Memory B cell (primary cell): ENCODE results near the gene RAPH1.

Experiments used
- ATAC-seq: fragments of 150-1000 bp; cut with Tn5 transposase; 2 replicates; pipeline ENCODE4 v1.10.0; 2021; ENCODE audit warnings: low read depth, mild to moderate bottlenecking, moderate library complexity
- DNase-seq, 2 donors: peaks; one replicate each; pipeline ENCODE4 v3.0.0; 2022; ENCODE audit warnings: low spot score in 2 of 2
- H3K27ac Mint-ChIP-seq: one replicate; pipeline ENCODE4 v1.8.0; 2022; ENCODE audit warnings: mild to moderate bottlenecking, moderate library complexity, mixed read lengths
- H3K27me3 Mint-ChIP-seq: one replicate; pipeline ENCODE4 v1.8.0; 2022; ENCODE audit warnings: mixed read lengths
- H3K36me3 Mint-ChIP-seq: one replicate; pipeline ENCODE4 v1.8.0; 2022; ENCODE audit warnings: mild to moderate bottlenecking, mixed read lengths
- H3K4me1 Mint-ChIP-seq: one replicate; pipeline ENCODE4 v1.8.0; 2022; ENCODE audit warnings: mixed read lengths
- H3K4me3 Mint-ChIP-seq: one replicate; pipeline ENCODE4 v1.8.0; 2022; ENCODE audit warnings: mild to moderate bottlenecking, moderate library complexity, mixed read lengths
- H3K9me3 Mint-ChIP-seq: one replicate; pipeline ENCODE4 v1.8.0; 2022; ENCODE audit warnings: mixed read lengths

The RAPH1 gene

DNA sequence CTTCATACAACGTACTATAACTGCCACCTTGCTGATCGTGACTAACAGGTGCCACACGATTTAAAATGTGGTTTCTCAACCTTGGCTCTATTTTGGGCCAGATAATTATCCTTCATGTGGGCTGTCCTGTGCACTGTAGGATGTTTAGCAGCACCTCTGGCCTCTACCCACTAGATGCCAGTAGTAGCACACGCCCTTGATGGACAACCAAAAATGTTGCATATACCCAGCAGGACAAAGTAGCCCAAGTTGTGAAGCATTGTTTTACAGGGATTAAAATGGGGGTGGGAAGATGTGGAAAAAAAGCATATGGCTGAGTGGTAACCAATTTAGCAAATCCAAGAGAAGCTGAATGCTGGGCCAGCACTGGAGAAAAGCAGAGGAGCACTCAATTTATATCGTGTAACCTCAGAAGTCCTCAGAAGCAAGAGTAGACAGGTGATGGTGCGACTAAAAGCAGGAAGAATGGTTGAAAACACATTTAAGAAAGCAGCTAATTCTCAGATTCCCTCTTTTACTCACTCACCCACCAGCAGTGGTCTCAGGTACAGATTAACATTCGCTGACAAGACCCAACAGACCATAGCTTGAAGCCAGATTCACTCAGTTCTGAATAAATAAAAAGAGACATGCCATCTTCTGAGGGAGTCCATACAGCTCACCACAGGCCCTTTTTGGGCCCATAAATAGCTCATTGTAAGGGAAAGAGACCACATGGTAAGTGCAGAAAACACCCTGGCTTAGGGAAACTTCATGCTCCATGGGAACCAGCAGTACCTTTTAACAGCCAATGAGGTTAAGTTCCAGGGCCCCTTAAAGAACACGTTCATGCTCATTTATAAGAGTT lies 50.6 kb downstream of the RAPH1 start:
- H3K36me3 Mint-ChIP-seq = no peaks in the 10 kb centered on the region
- DNase-seq (no peak), ATAC-seq (no peak)
- no peaks in the 10 kb centered on the region for H3K4me1 Mint-ChIP-seq
- H3K9me3 Mint-ChIP-seq = no peaks in the 10 kb centered on the region
- H3K27me3 Mint-ChIP-seq = peaks cover 8% of the 10 kb centered on the region
- H3K27ac Mint-ChIP-seq = no peak overlapping the region
- H3K4me3 Mint-ChIP-seq = no peak overlapping the region

GRCh38 chr2:203480623-203481022 lies 54.5 kb downstream of the RAPH1 start:
- Mint-ChIP-seq H3K36me3 (no peaks in the 10 kb centered on the region), H3K9me3 (no peaks in the 10 kb centered on the region), H3K27me3 (peaks cover 6% of the 10 kb centered on the region), H3K27ac (no peak overlapping the region), H3K4me1 (peaks cover 3% of the 10 kb centered on the region), H3K4me3 (no peak overlapping the region)
- ATAC-seq (no peak), DNase-seq (no peak)

- ATAC-seq = no peak
- H3K36me3 Mint-ChIP-seq = no peaks in the 10 kb centered on the region
- H3K4me1 Mint-ChIP-seq = peaks cover 3% of the 10 kb centered on the region
- H3K27ac Mint-ChIP-seq = no peak overlapping the region
- H3K4me3 Mint-ChIP-seq = no peak overlapping the region
- peaks cover 4% of the 10 kb centered on the region for H3K27me3 Mint-ChIP-seq
- H3K9me3 Mint-ChIP-seq = no peaks in the 10 kb centered on the region
- no peak for DNase-seq
Observed at GRCh38 chr2:203476881-203477280, 58.2 kb downstream of the RAPH1 start.

DNA sequence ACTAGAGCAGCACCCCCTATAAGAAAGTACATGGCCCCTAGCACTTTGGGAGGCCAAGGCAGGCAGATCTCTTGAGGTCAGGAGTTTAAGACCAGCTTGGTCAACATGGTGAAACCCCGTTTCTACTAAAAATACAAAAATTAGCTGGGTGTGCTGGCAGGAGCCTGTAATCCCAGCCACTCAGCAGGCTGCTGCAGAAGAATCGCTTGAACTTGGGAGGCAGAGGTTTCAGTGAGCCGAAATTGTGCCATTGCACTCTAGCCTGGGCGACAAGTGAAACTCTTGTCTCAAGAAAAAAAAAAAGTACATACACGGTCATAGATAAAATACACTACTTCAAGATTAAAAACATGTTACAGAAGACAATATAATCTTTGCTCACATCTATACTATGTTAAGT lies 63.8 kb downstream of the RAPH1 start:
- ATAC-seq (no peak), DNase-seq (no peak)
- Mint-ChIP-seq H3K9me3 (no peaks in the 10 kb centered on the region), H3K36me3 (no peaks in the 10 kb centered on the region), H3K27ac (no peak overlapping the region), H3K27me3 (peaks cover 4% of the 10 kb centered on the region), H3K4me3 (no peak overlapping the region), H3K4me1 (no peaks in the 10 kb centered on the region)

GRCh38 chr2:203470371-203470770 lies 64.7 kb downstream of the RAPH1 start:
- no peak overlapping the region for H3K4me3 Mint-ChIP-seq
- DNase-seq = no peak
- no peak for ATAC-seq
- no peak overlapping the region for H3K27ac Mint-ChIP-seq
- peaks cover 5% of the 10 kb centered on the region for H3K27me3 Mint-ChIP-seq
- H3K9me3 Mint-ChIP-seq = no peaks in the 10 kb centered on the region
- H3K36me3 Mint-ChIP-seq = no peaks in the 10 kb centered on the region
- H3K4me1 Mint-ChIP-seq = no peaks in the 10 kb centered on the region

GRCh38 chr2:203469546-203469945 lies 65.6 kb downstream of the RAPH1 start:
- no peaks in the 10 kb centered on the region for H3K36me3 Mint-ChIP-seq

GRCh38 chr2:203463266-203463678 lies 71.8 kb downstream of the RAPH1 start:
- ATAC-seq = no peak
- H3K36me3 Mint-ChIP-seq = no peaks in the 10 kb centered on the region
- no peak for DNase-seq
- no peak overlapping the region for H3K27ac Mint-ChIP-seq
- H3K4me1 Mint-ChIP-seq = no peaks in the 10 kb centered on the region
- H3K9me3 Mint-ChIP-seq = no peaks in the 10 kb centered on the region
- H3K27me3 Mint-ChIP-seq = peaks cover 6% of the 10 kb centered on the region
- H3K4me3 Mint-ChIP-seq = no peak overlapping the region

More at GRCh38 chr2:203469546-203469945, 65.6 kb downstream of the RAPH1 start:
- no peak overlapping the region for H3K27ac Mint-ChIP-seq
- no peak for DNase-seq
- no peaks in the 10 kb centered on the region for H3K9me3 Mint-ChIP-seq
- no peak for ATAC-seq
- peaks cover 10% of the 10 kb centered on the region for H3K27me3 Mint-ChIP-seq
- H3K4me3 Mint-ChIP-seq = no peak overlapping the region
- H3K4me1 Mint-ChIP-seq = no peaks in the 10 kb centered on the region

GRCh38 chr2:203462308-203462707 lies 72.8 kb downstream of the RAPH1 start:
- Mint-ChIP-seq H3K9me3 (no peaks in the 10 kb centered on the region), H3K27ac (no peak overlapping the region), H3K27me3 (peaks cover 6% of the 10 kb centered on the region), H3K4me3 (no peak overlapping the region), H3K4me1 (no peaks in the 10 kb centered on the region), H3K36me3 (no peaks in the 10 kb centered on the region)
- no peak for ATAC-seq
- DNase-seq = no peak

GRCh38 chr2:203461746-203462145 lies 73.4 kb downstream of the RAPH1 start:
- Mint-ChIP-seq H3K4me1 (no peaks in the 10 kb centered on the region), H3K9me3 (no peaks in the 10 kb centered on the region), H3K27ac (no peak overlapping the region), H3K27me3 (peaks cover 6% of the 10 kb centered on the region), H3K36me3 (no peaks in the 10 kb centered on the region), H3K4me3 (no peak overlapping the region)
- ATAC-seq = no peak
- no peak for DNase-seq

- ATAC-seq (no peak), DNase-seq (no peak)
- H3K27me3 Mint-ChIP-seq = no peaks in the 10 kb centered on the region
- no peaks in the 10 kb centered on the region for H3K4me1 Mint-ChIP-seq
- H3K36me3 Mint-ChIP-seq = no peaks in the 10 kb centered on the region
- H3K9me3 Mint-ChIP-seq = no peaks in the 10 kb centered on the region
- no peak overlapping the region for H3K4me3 Mint-ChIP-seq
- H3K27ac Mint-ChIP-seq = no peak overlapping the region
Observed at GRCh38 chr2:203455209-203455608, 79.9 kb downstream of the RAPH1 start.

- H3K36me3 Mint-ChIP-seq = no peaks in the 10 kb centered on the region
- no peaks in the 10 kb centered on the region for H3K9me3 Mint-ChIP-seq
- H3K4me3 Mint-ChIP-seq = no peak overlapping the region
- no peak overlapping the region for H3K27ac Mint-ChIP-seq
- peak in 1 of 2 donors; percentile 24 for DNase-seq
- peak; percentile 45 for ATAC-seq
- no peaks in the 10 kb centered on the region for H3K4me1 Mint-ChIP-seq
- no peaks in the 10 kb centered on the region for H3K27me3 Mint-ChIP-seq
Observed at GRCh38 chr2:203453858-203454451, 81.1 kb downstream of the RAPH1 start.

GRCh38 chr2:203451689-203452088 lies 83.4 kb downstream of the RAPH1 start:
- Mint-ChIP-seq H3K27me3 (no peaks in the 10 kb centered on the region), H3K4me1 (no peaks in the 10 kb centered on the region), H3K4me3 (no peak overlapping the region), H3K36me3 (no peaks in the 10 kb centered on the region), H3K9me3 (no peaks in the 10 kb centered on the region), H3K27ac (no peak overlapping the region)
- ATAC-seq = no peak
- DNase-seq = no peak

- DNase-seq = no peak
- Mint-ChIP-seq H3K9me3 (no peaks in the 10 kb centered on the region), H3K27ac (no peak overlapping the region), H3K27me3 (no peaks in the 10 kb centered on the region), H3K4me1 (no peaks in the 10 kb centered on the region), H3K36me3 (no peaks in the 10 kb centered on the region), H3K4me3 (no peak overlapping the region)
- ATAC-seq = no peak
Observed at GRCh38 chr2:203451011-203451410, 84.1 kb downstream of the RAPH1 start.

DNA sequence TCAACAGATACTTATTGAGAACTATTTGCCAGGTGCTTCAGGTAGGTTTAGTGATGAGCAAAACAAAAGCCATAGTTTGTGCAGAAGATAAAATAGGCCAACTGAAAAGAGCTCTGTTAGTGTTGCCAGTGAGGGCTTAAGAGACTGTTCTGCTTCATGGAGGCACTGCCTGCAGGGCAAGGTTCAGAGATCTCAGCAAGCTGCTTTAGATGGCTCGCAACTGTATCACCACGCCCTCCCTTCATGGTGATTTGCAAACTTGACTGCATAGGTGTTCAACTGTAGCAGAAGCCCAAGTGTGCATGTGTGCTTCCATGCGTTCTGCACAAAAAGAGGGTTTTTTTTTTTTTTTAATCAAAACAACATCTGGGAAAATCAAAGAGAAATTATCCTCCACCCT lies 84.5 kb downstream of the RAPH1 start:
- H3K4me1 Mint-ChIP-seq = peaks cover under 1% of the 10 kb centered on the region
- ATAC-seq (no peak), DNase-seq (no peak)
- no peaks in the 10 kb centered on the region for H3K9me3 Mint-ChIP-seq
- H3K27ac Mint-ChIP-seq = no peak overlapping the region
- peaks cover under 1% of the 10 kb centered on the region for H3K27me3 Mint-ChIP-seq
- H3K36me3 Mint-ChIP-seq = no peaks in the 10 kb centered on the region
- no peak overlapping the region for H3K4me3 Mint-ChIP-seq

DNA sequence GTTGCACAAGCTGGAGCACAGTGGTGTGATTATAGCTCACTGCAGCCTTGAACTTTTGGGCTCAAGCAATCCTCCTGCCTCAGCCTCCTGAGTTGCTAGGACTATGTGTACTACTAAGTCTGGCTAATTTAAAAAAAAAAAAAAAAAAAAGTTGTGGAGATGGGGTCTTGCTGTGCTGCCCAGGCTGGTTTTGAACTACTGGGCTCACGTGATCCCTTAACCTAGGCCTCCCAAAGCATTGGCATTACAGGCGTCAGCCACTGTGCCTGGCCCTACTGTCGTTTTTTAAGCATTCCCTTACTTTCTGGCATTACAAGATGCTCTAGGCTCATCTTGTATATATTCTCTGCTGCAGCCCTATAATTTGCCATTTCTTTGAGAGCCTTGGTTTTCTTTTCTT lies 88.3 kb downstream of the RAPH1 start:
- H3K9me3 Mint-ChIP-seq = no peaks in the 10 kb centered on the region
- H3K4me3 Mint-ChIP-seq = no peak overlapping the region
- H3K4me1 Mint-ChIP-seq = peaks cover 2% of the 10 kb centered on the region
- H3K36me3 Mint-ChIP-seq = no peaks in the 10 kb centered on the region
- no peak for ATAC-seq
- H3K27ac Mint-ChIP-seq = no peak overlapping the region
- no peak for DNase-seq
- peaks cover 3% of the 10 kb centered on the region for H3K27me3 Mint-ChIP-seq
